IPS-15b (cell line): ENCODE results near the gene CD69.

Experiments used
- H3K27me3 ChIP-seq: one replicate; pipeline ENCODE4 v1.6.1; 2013; ENCODE audit warnings: low read length; ENCODE audit not compliant: control insufficient read depth, insufficient read depth
- H3K36me3 ChIP-seq: one replicate; pipeline ENCODE4 v1.6.1; 2013; ENCODE audit warnings: low read length; ENCODE audit not compliant: control insufficient read depth, insufficient read depth
- H3K4me1 ChIP-seq: one replicate; pipeline ENCODE4 v1.6.1; 2013; ENCODE audit warnings: mild to moderate bottlenecking, low read length; ENCODE audit not compliant: control insufficient read depth, insufficient read depth
- H3K4me3 ChIP-seq: one replicate; pipeline ENCODE4 v1.5.1; 2013; ENCODE audit warnings: low read depth, low read length
- H3K9ac ChIP-seq: one replicate; pipeline ENCODE4 v1.6.1; 2013; ENCODE audit warnings: low read depth, mild to moderate bottlenecking, low read length
- H3K9me3 ChIP-seq: one replicate; pipeline ENCODE4 v1.6.1; 2013; ENCODE audit warnings: mild to moderate bottlenecking, low read length; ENCODE audit not compliant: control insufficient read depth, insufficient read depth

Gene CD69

GRCh38 chr12:9760699-9761418 lies at the start of gene CD69:
TSS of gene CD69 (minus strand) at chr12:9760901. CDS start at chr12:9760820, 81 bp downstream.
- Histone ChIP-seq H3K27me3 (no peaks in the 10 kb centered on the region), H3K9me3 (no peaks in the 10 kb centered on the region), H3K4me3 (no peak within 1 kb of the TSS), H3K36me3 (no peaks in the 10 kb centered on the region), H3K9ac (no peak within 1 kb of the TSS), H3K4me1 (peaks cover 3% of the 10 kb centered on the region)

DNA sequence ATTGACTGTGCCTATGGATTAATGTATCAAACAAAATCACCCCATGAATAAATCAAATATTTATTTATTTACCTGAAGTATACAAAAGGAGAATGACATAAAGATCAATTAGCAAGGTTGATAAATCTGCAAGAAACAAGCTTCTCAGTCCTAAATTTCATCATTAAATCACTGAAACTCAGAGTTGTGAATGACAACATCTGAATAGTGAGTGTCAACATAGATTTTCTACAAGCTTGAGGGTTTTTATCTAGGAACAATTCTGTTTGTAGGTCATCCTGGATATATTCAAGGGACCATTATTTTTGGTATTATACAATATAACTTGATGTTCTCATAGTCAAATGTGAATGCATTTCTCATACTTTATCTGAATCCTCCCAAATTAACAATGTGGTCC lies 49.2 kb upstream of the CD69 start:
- Histone ChIP-seq H3K27me3 (no peaks in the 10 kb centered on the region), H3K9me3 (no peaks in the 10 kb centered on the region), H3K4me1 (no peaks in the 10 kb centered on the region), H3K36me3 (no peaks in the 10 kb centered on the region), H3K4me3 (no peak overlapping the region), H3K9ac (no peak overlapping the region)

- no peak overlapping the region for H3K9ac ChIP-seq
- no peak overlapping the region for H3K4me3 ChIP-seq
- no peaks in the 10 kb centered on the region for H3K9me3 ChIP-seq
- no peaks in the 10 kb centered on the region for H3K4me1 ChIP-seq
- no peaks in the 10 kb centered on the region for H3K36me3 ChIP-seq
- no peaks in the 10 kb centered on the region for H3K27me3 ChIP-seq
Measured at GRCh38 chr12:9809338-9809737, 48.6 kb upstream of the CD69 start.

DNA sequence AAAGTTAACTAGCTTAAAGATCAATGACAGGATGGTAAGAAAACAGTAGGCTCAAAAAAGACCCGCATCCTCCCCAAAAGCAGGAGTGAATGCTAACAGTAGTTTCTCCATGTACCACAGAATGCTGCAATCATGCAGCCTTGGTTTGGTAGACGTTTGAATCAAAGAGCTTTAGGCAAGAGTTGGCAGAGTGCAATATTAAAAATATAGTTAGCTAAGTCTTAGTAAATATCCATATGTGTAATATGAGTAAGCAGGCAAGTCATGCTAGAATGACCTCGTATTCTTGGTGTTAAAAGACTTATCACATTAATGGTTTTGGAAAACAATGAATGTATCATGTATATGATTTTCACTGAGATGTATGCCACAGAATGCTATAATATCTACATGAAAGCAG lies 47.8 kb upstream of the CD69 start:
- Histone ChIP-seq H3K4me3 (no peak overlapping the region), H3K9ac (no peak overlapping the region), H3K27me3 (no peaks in the 10 kb centered on the region), H3K4me1 (no peaks in the 10 kb centered on the region), H3K36me3 (no peaks in the 10 kb centered on the region), H3K9me3 (no peaks in the 10 kb centered on the region)

DNA sequence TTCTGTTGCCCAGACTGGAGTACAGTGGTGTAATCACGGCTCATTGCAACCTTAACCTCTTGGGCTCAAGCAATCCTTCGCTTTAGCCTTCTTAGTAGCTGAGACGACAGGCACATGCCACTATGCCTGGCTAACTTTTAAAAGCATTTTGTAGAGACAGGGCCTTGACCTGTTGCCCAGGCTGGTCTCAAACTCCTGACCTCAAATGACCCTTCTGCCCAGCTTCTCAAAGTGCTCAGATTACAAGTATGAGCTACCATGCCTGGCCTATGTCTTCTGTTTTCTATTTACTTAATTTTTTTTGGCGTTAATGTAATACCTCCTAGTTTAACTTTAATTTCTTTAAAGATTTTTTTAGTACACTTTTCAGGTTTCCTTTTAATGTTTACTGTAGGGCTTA lies 46.0 kb upstream of the CD69 start:
- H3K36me3 ChIP-seq, result no peaks in the 10 kb centered on the region
- no peaks in the 10 kb centered on the region for H3K27me3 ChIP-seq

DNA sequence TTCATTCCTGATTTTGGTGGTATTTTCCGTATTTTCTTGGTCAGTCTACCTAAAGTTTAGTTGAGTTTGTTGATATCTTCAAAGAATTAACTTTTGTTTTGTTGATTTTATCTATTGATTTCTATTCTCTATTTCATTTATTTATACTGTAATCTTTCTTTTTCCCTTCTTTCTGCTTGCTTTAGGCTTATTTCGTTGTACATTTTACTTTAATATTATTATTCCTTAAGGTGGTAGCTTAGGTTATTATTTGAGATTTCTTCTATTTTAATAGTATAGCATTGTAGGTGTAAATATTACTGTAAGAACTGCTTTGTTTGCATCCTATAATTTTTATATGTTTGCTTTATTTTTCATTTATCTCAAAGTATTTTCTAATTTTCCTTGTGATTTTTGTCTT lies 45.2 kb upstream of the CD69 start:
- H3K4me3 ChIP-seq, result no peak overlapping the region
- no peaks in the 10 kb centered on the region for H3K4me1 ChIP-seq
- H3K9me3 ChIP-seq, result no peaks in the 10 kb centered on the region
- H3K27me3 ChIP-seq, result no peaks in the 10 kb centered on the region
- H3K9ac ChIP-seq, result no peak overlapping the region
- H3K36me3 ChIP-seq, result no peaks in the 10 kb centered on the region

More for the DNA sequence above, 46.0 kb upstream of the CD69 start:
- no peaks in the 10 kb centered on the region for H3K4me1 ChIP-seq
- H3K9me3 ChIP-seq, result no peaks in the 10 kb centered on the region
- no peak overlapping the region for H3K4me3 ChIP-seq
- no peak overlapping the region for H3K9ac ChIP-seq

DNA sequence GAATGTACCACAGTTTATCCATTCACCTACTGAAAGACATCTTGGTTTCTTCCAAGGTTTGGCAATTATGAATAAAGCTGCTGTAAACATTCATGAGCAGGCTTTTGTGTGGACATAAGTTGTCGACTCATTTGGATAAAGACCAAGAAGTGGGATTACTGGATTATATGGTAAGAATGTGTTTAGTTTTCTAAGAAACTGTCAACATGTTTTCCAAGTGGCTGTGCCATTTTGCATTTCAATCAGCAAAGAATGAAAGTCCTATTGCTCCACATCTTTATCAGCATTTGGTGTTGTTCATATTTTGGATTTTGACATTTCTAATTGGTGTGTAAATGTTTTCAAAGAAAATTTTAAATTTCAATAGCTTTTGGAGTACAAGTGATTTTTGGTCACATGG lies 39.3 kb upstream of the CD69 start:
- H3K4me1 ChIP-seq, result no peaks in the 10 kb centered on the region
- H3K9ac ChIP-seq, result no peak overlapping the region
- no peaks in the 10 kb centered on the region for H3K36me3 ChIP-seq
- no peak overlapping the region for H3K4me3 ChIP-seq
- H3K27me3 ChIP-seq, result no peaks in the 10 kb centered on the region
- H3K9me3 ChIP-seq, result no peaks in the 10 kb centered on the region

GRCh38 chr12:9797722-9798619 lies 37.3 kb upstream of the CD69 start:
- Histone ChIP-seq H3K36me3 (no peaks in the 10 kb centered on the region), H3K27me3 (no peaks in the 10 kb centered on the region), H3K4me3 (no peak overlapping the region), H3K9ac (no peak overlapping the region), H3K9me3 (no peaks in the 10 kb centered on the region), H3K4me1 (peaks cover 8% of the 10 kb centered on the region)

DNA sequence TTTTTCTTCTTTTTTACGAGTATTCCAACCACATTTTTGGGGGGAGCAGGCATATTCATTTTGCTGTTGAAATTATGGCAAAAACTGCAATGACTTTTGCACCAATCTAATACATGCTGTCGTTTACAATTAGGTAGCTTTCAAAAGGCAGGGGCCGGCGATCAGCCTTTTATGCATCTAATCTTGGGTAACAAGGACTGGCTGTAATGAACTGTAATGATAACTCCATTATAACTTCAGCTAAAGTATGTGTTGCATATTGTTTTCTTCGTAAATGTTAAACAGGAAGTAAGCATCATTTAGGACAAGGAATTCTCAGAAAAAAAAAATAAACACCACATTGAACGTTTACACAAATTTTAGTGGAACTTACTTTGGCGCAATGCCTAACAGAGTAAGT lies 36.3 kb upstream of the CD69 start:
- Histone ChIP-seq H3K9ac (no peak overlapping the region), H3K9me3 (no peaks in the 10 kb centered on the region), H3K4me3 (no peak overlapping the region), H3K27me3 (no peaks in the 10 kb centered on the region), H3K4me1 (peaks cover 8% of the 10 kb centered on the region), H3K36me3 (no peaks in the 10 kb centered on the region)

- H3K27me3 ChIP-seq, result no peaks in the 10 kb centered on the region
- H3K4me1 ChIP-seq, result peaks cover 8% of the 10 kb centered on the region
- no peak overlapping the region for H3K4me3 ChIP-seq
- H3K9me3 ChIP-seq, result no peaks in the 10 kb centered on the region
- H3K9ac ChIP-seq, result no peak overlapping the region
- no peaks in the 10 kb centered on the region for H3K36me3 ChIP-seq
Measured at GRCh38 chr12:9796346-9796745, 35.6 kb upstream of the CD69 start.

DNA sequence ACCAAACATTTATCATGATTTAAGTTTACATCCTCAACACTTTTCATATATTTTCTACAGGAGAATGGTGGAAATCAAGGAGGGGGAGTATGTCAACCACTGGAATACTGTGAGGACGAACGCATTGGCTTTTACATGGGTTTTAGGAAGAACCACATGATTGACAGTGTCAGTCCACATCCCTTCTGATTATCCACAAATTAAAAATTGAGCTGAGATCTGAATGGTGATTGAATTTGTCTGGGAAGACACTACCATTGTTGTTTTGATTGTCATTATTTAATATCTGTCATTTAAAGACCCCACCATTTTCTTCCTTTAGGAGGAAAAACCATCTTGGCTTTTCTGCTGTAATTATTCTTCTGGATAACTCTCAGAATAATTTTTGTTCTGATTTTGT lies 35.2 kb upstream of the CD69 start:
- H3K9ac ChIP-seq, result no peak overlapping the region

More for the DNA sequence above, 35.2 kb upstream of the CD69 start:
- peaks cover 8% of the 10 kb centered on the region for H3K4me1 ChIP-seq
- H3K36me3 ChIP-seq, result no peaks in the 10 kb centered on the region
- no peaks in the 10 kb centered on the region for H3K9me3 ChIP-seq
- H3K4me3 ChIP-seq, result no peak overlapping the region
- H3K27me3 ChIP-seq, result no peaks in the 10 kb centered on the region
